SK-N-SH (cell line): ENCODE measurements around the gene TEX28. TPM values are rescaled to one million over a fixed set of nuclear protein-coding genes. Genes with fewer than 3 reads are reported as not detected.

Experiments used
- CTCF ChIA-PET: fragments of 300-600, 350-600 bp; formaldehyde crosslinking; extraction: SDS; loops from one replicate; lab custom pipeline; 2021; lab: Yijun Ruan, JAX
- POLR2A ChIA-PET: fragments of 350-600 bp; sonication (Branson Sonifier 250); formaldehyde crosslinking; extraction: SDS; loops from one replicate; lab custom pipeline; 2020; ENCODE audit warnings: antibody characterized with exemption, inconsistent platforms; lab: Yijun Ruan, JAX
- DNase-seq: peaks from one replicate; pipeline ENCODE4 v3.0.0; 2012
- H2AFZ ChIP-seq: fragments of 200-600 bp; sonication (generic); 2 replicates; pipeline ENCODE4 v1.8.1; 2016; ENCODE audit warnings: antibody characterized with exemption, mild to moderate bottlenecking, low read depth
- H3F3A ChIP-seq: fragments of 200-600 bp; sonication (generic); replicated peaks from 2 replicates; pipeline ENCODE3; 2016; ENCODE audit warnings: antibody characterized with exemption, mild to moderate bottlenecking; ENCODE audit not compliant: insufficient read depth
- H3K27ac ChIP-seq, 2 experiments: fragments of 200-500 bp in 1 of 2; fragments of 200-600 bp in 1 of 2; sonication (Bioruptor generic) in 1 of 2; sonication (generic), shearing (Covaris generic) in 1 of 2; 2 replicates each; pipeline versions ENCODE4 v1.5.1 to v1.6.1; 2014 to 2016; ENCODE audit warnings: low read depth in 2 of 2, inconsistent platforms in 1 of 2, low read length in 1 of 2, mild to moderate bottlenecking in 1 of 2, mixed read lengths in 1 of 2
- H3K27me3 ChIP-seq: fragments of 200-600 bp; sonication (generic), shearing (Covaris generic); 2 replicates; pipeline ENCODE4 v1.6.1; 2016; ENCODE audit warnings: mixed run types; ENCODE audit not compliant: insufficient read depth
- H3K36me3 ChIP-seq, 2 experiments: fragments of 200-500 bp in 1 of 2; fragments of 200-600 bp in 1 of 2; sonication (Bioruptor generic) in 1 of 2; sonication (generic) in 1 of 2; replicated peaks in 1 of 2; 2 replicates each; pipeline versions ENCODE3 to v1.5.1; 2014 to 2016; ENCODE audit warnings: low read length in 1 of 2, mild to moderate bottlenecking in 1 of 2; ENCODE audit not compliant: insufficient read depth in 2 of 2, control insufficient read depth in 1 of 2
- H3K4me1 ChIP-seq, 2 experiments: fragments of 200-500 bp in 1 of 2; fragments of 200-600 bp in 1 of 2; sonication (Bioruptor generic) in 1 of 2; sonication (generic), shearing (Covaris generic) in 1 of 2; 2 replicates each; pipeline versions ENCODE4 v1.5.1 to v1.6.1; 2014 to 2016; ENCODE audit warnings: low read depth in 1 of 2, low read length in 1 of 2, mixed run types in 1 of 2; ENCODE audit not compliant: insufficient read depth in 2 of 2, control insufficient read depth in 1 of 2
- H3K4me2 ChIP-seq: fragments of 200-600 bp; sonication (generic), shearing (Covaris generic); 2 replicates; pipeline ENCODE4 v1.6.1; 2017; ENCODE audit warnings: mixed run types
- H3K4me3 ChIP-seq, 2 experiments: fragments of 200-500 bp in 1 of 2; fragments of 200-600 bp in 1 of 2; sonication (Bioruptor generic) in 1 of 2; sonication (generic), shearing (Covaris generic) in 1 of 2; 2 replicates each; pipeline versions ENCODE4 v1.5.1 to v1.8.1; 2014 to 2016; ENCODE audit warnings: low read depth in 2 of 2, inconsistent platforms in 1 of 2, low read length in 1 of 2, mild to moderate bottlenecking in 1 of 2, mixed read lengths in 1 of 2, moderate library complexity in 1 of 2
- H3K79me2 ChIP-seq: fragments of 200-600 bp; sonication (generic); 2 replicates; pipeline ENCODE4 v1.8.1; 2017; ENCODE audit warnings: mild to moderate bottlenecking; ENCODE audit not compliant: insufficient read depth
- H3K9ac ChIP-seq: fragments of 200-600 bp; sonication (generic); 2 replicates; pipeline ENCODE4 v1.6.1; 2017; ENCODE audit warnings: mixed run types
- H3K9me2 ChIP-seq: fragments of 200-600 bp; sonication (generic); 2 replicates; pipeline ENCODE4 v1.6.1; 2017; ENCODE audit warnings: mixed run types
- H3K9me3 ChIP-seq: fragments of 200-600 bp; sonication (generic); 2 replicates; pipeline ENCODE4 v1.6.1; 2017; ENCODE audit warnings: mixed run types, mild to moderate bottlenecking, moderate library complexity
- H4K20me1 ChIP-seq: fragments of 200-600 bp; sonication (generic); 2 replicates; pipeline ENCODE4 v1.6.1; 2017; ENCODE audit warnings: mild to moderate bottlenecking, mixed run types; ENCODE audit not compliant: insufficient read depth
- CHD2 ChIP-seq: fragments of 150-350 bp; IDR thresholded peaks from 2 replicates; pipeline ENCODE4 v1.6.1; 2018; ENCODE audit warnings: low read length; ENCODE audit not compliant: partially characterized antibody
- EZH2phosphoT487 ChIP-seq: fragments of 200-600 bp; sonication (generic); IDR thresholded peaks from 2 replicates; pipeline ENCODE4 v1.6.1; 2017; ENCODE audit warnings: low read depth, mixed run types, mild to moderate bottlenecking, antibody characterized with exemption, moderate library complexity, borderline replicate concordance
- FOSL2 ChIP-seq: IDR thresholded peaks from 2 replicates; pipeline ENCODE4 v1.4.0; 2012; ENCODE audit warnings: low read depth, mild to moderate bottlenecking, moderate library complexity, borderline replicate concordance
- JUND ChIP-seq: IDR thresholded peaks from 2 replicates; pipeline ENCODE4 v1.4.0; 2012
- MAX ChIP-seq: IDR thresholded peaks from 2 replicates; pipeline ENCODE4 v1.4.0; 2012; ENCODE audit warnings: low read depth
- MXI1 ChIP-seq: IDR thresholded peaks from 2 replicates; pipeline ENCODE4 v1.6.1; 2012; ENCODE audit warnings: mild to moderate bottlenecking, low read depth, low read length, improper control_type of control experiment
- NFIC ChIP-seq: IDR thresholded peaks from 2 replicates; pipeline ENCODE4 v1.4.0; 2012; ENCODE audit warnings: borderline replicate concordance
- RAD21 ChIP-seq: IDR thresholded peaks from 2 replicates; pipeline ENCODE4 v1.6.1; 2012; ENCODE audit warnings: mild to moderate bottlenecking, low read length
- RFX5 ChIP-seq: IDR thresholded peaks from 2 replicates; pipeline ENCODE4 v1.6.1; 2012; ENCODE audit warnings: mild to moderate bottlenecking, improper control_type of control experiment, low read length
- SMC3 ChIP-seq: IDR thresholded peaks from 2 replicates; pipeline ENCODE4 v1.6.1; 2012; ENCODE audit warnings: low read depth, low read length, improper control_type of control experiment
- TAF1 ChIP-seq: IDR thresholded peaks from 2 replicates; pipeline ENCODE4 v1.6.1; 2012; ENCODE audit warnings: low read depth, mild to moderate bottlenecking, low read length, moderate library complexity, borderline replicate concordance
- USF1 ChIP-seq: IDR thresholded peaks from 2 replicates; pipeline ENCODE4 v1.4.0; 2012; ENCODE audit warnings: low read depth, borderline replicate concordance
- YY1 ChIP-seq: IDR thresholded peaks from 2 replicates; pipeline ENCODE4 v1.4.0; 2012; ENCODE audit warnings: low read depth, mild to moderate bottlenecking
- ZBTB33 ChIP-seq: IDR thresholded peaks from 2 replicates; pipeline ENCODE4 v1.4.0; 2012; ENCODE audit warnings: low read depth, borderline replicate concordance
- WGBS: methylation state at CpG from one replicate; pipeline ENCODE4 v1.1.6; 2017; ENCODE audit warnings: low lambda C conversion rate; 5-methylcytosine and 5-hydroxymethylcytosine counted together
- polyA plus RNA-seq, 3 experiments: library from polyadenylated mRNA; depleted of rRNA; stranded (reverse); fragments of >200 nt; gene quantifications; 2 replicates each; pipeline ENCODE4 v1.2.3, GENCODE V29; 2012

Gene TEX28
- polyA plus RNA-seq, 1 of the 3 experiments (the other 2 are of a cell fraction) = not detected

GRCh38 chrX:154321594-154321993, 26.7 kb upstream of the TEX28 start:
- ChIA-PET POLR2A (no interaction called here), CTCF (interaction anchor here (1.3 kb wide), 1 partner anchor 9 kb away, joined by 3 read pairs; no protein-coding TSS in a partner anchor)
- no peaks in the 10 kb centered on the region for H3K9me2 ChIP-seq
- H3K4me3 ChIP-seq = no peak overlapping the region
- H3F3A ChIP-seq = no peaks in the 10 kb centered on the region
- no peaks in the 10 kb centered on the region for H4K20me1 ChIP-seq
- WGBS = 27% methylated on average over 10 of the region's 10 CpGs
- no peak overlapping the region for H2AFZ ChIP-seq
- no peaks in the 10 kb centered on the region for H3K79me2 ChIP-seq
- H3K36me3 ChIP-seq = no peaks in the 10 kb centered on the region
- H3K4me1 ChIP-seq = no peaks in the 10 kb centered on the region
- no peak for DNase-seq
- H3K9ac ChIP-seq = no peak overlapping the region
- peaks cover 73% of the 10 kb centered on the region for H3K27me3 ChIP-seq
- TF ChIP-seq MAX = no peak
- TF ChIP-seq JUND = no peak
- no peak for TF ChIP-seq MXI1
- TF ChIP-seq RAD21 = 0 out of 2 replicates have a peak, but pooled peaks have one; percentile 12
- TF ChIP-seq USF1 = no peak
- no peak for TF ChIP-seq NFIC
- TF ChIP-seq RFX5 = no peak
- H3K4me2 ChIP-seq = no peak overlapping the region
- no peak overlapping the region for H3K27ac ChIP-seq
- H3K9me3 ChIP-seq = no peaks in the 10 kb centered on the region

GRCh38 chrX:154321152-154321551, 26.2 kb upstream of the TEX28 start:
- Histone ChIP-seq H4K20me1 (no peaks in the 10 kb centered on the region), H3F3A (no peaks in the 10 kb centered on the region), H3K4me1 (no peaks in the 10 kb centered on the region), H3K9ac (no peak overlapping the region), H3K79me2 (no peaks in the 10 kb centered on the region), H3K9me3 (no peaks in the 10 kb centered on the region), H3K27me3 (peaks cover 68% of the 10 kb centered on the region)
- no peak for TF ChIP-seq TAF1
- TF ChIP-seq FOSL2 = no peak
- TF ChIP-seq SMC3 = no peak
- no peak for TF ChIP-seq ZBTB33
- no peak for TF ChIP-seq YY1
- TF ChIP-seq CHD2 = no peak
- TF ChIP-seq EZH2phosphoT487 = no peak
- TF ChIP-seq, all 33 proteins: peak for 0
- CTCF ChIA-PET = no interaction called here
- no peak overlapping the region for H3K4me3 ChIP-seq
- POLR2A ChIA-PET = no interaction called here
- no peak overlapping the region for H3K4me2 ChIP-seq
- DNase-seq = no peak
- H3K9me2 ChIP-seq = no peaks in the 10 kb centered on the region
- no peak overlapping the region for H2AFZ ChIP-seq
- no peaks in the 10 kb centered on the region for H3K36me3 ChIP-seq
- H3K27ac ChIP-seq = no peak overlapping the region
- 29% methylated on average over 5 of the region's 7 CpGs for WGBS
